Gastroesophageal sphincter (tissue), 3 donors: ENCODE data around the gene KCNMA1.

Experiments used
- POLR2A ChIP-seq, 2 donors: fragments of 450-650 bp; IDR thresholded peaks; one replicate each; pipeline ENCODE4 v1.6.1; 2017; ENCODE audit warnings: antibody characterized with exemption in 2 of 2, mild to moderate bottlenecking in 2 of 2, moderate library complexity in 1 of 2
- POLR2AphosphoS5 ChIP-seq: sonication (generic); formaldehyde crosslinking; IDR thresholded peaks from one replicate; pipeline ENCODE4 v1.6.1; 2017; ENCODE audit warnings: antibody characterized with exemption
- TF ChIP-seq, protein P1 (sequence below), 4 experiments: fragments of 200-600 bp in 2 of 4; fragments of 450-650 bp in 2 of 4; sonication (generic) in 1 of 4; IDR thresholded peaks; one replicate each; pipeline ENCODE4 v1.5.1; 2017 to 2019; ENCODE audit warnings: antibody characterized with exemption in 4 of 4, mild to moderate bottlenecking in 2 of 4, moderate library complexity in 2 of 4

DNA sequence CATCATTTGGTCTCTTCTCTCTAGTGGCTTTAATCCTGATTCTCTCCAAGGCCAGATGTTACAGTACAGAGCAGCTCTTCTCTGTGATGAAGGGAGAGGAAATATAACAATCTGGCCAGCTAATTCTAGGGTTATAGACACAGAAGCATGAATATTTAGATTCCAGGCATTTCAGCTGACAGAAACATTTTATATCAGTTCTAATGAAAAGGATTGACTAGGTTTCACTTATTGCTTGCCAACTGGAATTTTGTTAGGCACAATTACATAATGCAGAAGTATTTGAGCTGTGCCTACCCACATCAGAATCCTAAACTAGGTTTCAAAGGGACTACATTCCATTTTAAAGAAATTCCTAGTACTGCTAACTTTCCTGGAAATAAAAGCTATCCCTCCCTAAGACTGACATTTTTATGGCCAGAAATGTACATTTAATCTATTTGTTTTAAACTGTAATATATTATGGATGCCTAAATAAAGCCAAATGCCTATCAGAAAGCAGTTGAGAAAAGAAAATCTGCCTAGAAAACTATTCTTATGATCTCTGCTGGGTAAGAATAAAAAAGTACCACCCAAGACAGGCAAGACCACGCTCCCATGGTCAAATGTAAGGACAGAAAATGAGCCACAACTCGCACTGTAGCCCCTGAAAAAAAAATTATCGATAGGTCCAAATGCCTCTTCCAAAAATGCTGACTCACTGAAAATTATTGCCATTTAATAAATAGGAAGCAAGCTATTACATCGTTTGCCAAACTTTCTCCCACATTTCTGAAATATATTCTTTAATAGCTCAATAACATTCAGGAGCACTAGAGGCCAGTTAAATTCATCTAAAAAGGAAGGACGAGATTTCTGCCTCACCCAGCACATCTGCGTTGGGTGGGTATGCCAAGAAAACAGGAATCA is 498.1 kb downstream of the KCNMA1 start:
- TF ChIP-seq, protein P1, sequence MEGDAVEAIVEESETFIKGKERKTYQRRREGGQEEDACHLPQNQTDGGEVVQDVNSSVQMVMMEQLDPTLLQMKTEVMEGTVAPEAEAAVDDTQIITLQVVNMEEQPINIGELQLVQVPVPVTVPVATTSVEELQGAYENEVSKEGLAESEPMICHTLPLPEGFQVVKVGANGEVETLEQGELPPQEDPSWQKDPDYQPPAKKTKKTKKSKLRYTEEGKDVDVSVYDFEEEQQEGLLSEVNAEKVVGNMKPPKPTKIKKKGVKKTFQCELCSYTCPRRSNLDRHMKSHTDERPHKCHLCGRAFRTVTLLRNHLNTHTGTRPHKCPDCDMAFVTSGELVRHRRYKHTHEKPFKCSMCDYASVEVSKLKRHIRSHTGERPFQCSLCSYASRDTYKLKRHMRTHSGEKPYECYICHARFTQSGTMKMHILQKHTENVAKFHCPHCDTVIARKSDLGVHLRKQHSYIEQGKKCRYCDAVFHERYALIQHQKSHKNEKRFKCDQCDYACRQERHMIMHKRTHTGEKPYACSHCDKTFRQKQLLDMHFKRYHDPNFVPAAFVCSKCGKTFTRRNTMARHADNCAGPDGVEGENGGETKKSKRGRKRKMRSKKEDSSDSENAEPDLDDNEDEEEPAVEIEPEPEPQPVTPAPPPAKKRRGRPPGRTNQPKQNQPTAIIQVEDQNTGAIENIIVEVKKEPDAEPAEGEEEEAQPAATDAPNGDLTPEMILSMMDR (IDR thresholded peaks at IDR 0.05) = no peak
- TF ChIP-seq POLR2A (IDR thresholded peaks at IDR 0.05) (no peak), POLR2AphosphoS5 (no peak)
